Skeletal muscle cell (primary cell): ENCODE data around the gene UBE2L5.

ENCODE experiments used
- DNase-seq: peaks from one replicate; pipeline ENCODE4 v3.0.0-alpha.2; 2010; ENCODE audit warnings: low read depth
- H3K4me3 ChIP-seq: 2 replicates; pipeline ENCODE4 v1.5.1; 2011; ENCODE audit warnings: low read depth, mild to moderate bottlenecking, control low read depth, low read length, moderate library complexity

UBE2L5 gene

GRCh38 chr13:30403456-30403855, 18.8 kb upstream of the UBE2L5 start:
- H3K4me3 ChIP-seq: no peak overlapping the region
- no peak for DNase-seq

DNA sequence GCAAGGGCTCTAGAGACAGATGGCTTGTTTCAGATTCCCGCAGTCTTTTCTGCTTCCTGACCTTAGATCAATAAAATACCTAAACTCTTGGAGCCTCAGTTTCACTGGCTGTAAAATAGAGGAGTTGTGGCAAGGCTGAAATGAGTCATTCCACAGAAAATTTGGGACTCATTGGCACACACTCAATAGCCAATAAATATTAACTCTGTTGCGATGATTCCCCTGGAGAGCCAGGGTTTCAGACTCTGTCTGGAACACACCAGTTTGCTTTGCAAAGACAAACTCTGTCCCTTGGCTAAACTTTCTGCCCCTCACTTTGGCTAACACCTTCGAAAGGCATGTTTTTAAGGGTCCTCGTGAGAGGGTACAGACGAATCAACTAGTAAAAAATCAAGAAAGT, 18.1 kb upstream of the UBE2L5 start:
- no peak overlapping the region for H3K4me3 ChIP-seq
- no peak for DNase-seq

- DNase-seq: no peak
- H3K4me3 ChIP-seq: no peak overlapping the region
Observed at GRCh38 chr13:30406779-30407416, 15.4 kb upstream of the UBE2L5 start.

DNA sequence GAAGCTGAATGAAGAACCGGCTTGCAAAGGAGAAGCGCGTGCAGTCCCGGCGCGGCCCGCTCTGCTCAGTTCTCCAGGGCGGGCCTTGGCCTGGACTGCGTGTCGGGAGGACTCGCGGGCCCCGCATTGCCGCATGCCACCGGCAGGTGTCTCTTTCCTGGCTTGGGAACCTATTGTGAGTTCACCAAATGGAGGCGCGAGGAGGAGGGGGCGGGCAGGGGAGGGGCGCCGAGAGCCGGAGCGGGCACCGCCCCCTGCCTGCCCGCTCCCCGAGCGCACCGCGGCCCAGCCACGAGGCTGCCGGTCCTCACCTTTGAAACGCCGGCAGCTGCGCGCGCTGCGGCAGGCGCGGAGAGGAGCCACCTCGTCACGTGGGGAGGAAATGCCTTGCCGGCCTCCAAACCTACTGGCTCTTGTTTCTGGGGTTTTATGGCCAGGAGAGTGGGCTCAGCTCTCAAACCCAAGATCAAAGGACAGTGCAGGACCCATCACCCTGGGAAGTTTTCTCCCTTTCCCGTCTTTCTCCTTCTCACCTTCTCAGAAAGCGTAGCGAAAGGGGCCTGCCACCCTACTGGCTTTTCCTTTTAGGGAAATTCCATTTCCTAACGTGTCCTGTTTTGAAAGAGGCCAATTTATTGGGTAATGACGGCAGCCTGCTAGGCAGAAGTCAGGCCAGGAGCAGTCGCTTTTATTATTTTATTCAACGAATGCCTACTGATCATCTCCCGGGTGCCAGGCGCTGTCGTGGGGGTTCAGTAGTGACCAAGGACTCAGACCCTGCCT, 13.8 kb upstream of the UBE2L5 start:
- H3K4me3 ChIP-seq: peak overlapping the region; percentile 33

GRCh38 chr13:30409886-30410704, 12.2 kb upstream of the UBE2L5 start:
- DNase-seq: peak; percentile 84
- no peak overlapping the region for H3K4me3 ChIP-seq

More for the DNA sequence above, 13.8 kb upstream of the UBE2L5 start:
- peak; percentile 64 for DNase-seq

DNA sequence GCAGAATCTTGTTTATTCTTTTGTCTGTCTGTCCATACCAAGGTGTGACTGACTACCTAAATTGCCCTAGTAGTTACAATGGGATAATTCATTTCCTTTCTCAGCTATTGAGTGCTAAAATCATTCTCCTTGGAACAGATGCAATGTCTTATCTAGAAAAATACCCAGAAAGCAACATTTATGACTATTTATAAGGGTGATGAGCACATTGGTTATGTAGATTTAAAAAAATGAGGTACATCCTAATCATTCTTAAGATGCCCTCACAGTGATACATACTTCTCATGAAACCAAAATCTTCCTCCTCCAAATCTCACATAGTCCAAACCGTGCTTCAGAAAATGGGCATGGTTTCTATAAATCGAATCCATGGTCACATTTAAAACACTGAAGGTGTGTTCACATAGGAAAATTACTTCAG, 11.6 kb upstream of the UBE2L5 start:
- DNase-seq: no peak
- no peak overlapping the region for H3K4me3 ChIP-seq

DNA sequence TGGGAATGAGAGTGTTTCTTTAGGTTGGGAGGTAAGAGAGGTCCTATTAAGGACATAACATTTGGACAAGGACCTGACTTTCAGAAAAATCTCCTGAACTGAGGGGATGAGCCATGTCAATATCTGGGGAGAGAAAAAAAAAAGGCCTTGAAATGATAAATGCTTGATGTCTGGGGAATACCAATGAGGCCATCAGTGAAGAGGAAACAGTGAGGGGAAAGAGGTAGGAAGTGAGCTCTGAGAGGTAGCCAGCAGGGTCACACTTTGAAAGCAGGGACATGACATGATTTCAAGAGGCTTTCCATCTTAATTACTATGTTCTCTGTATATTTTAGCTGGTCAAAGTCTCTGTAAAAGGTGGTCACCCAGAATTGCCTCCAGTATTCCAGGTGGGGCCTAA, 9.9 kb upstream of the UBE2L5 start:
- H3K4me3 ChIP-seq: no peak overlapping the region
- DNase-seq: no peak

- H3K4me3 ChIP-seq: no peak overlapping the region
- DNase-seq: no peak
Observed at GRCh38 chr13:30413842-30414241, 8.5 kb upstream of the UBE2L5 start.

GRCh38 chr13:30415430-30416030, 6.8 kb upstream of the UBE2L5 start:
- H3K4me3 ChIP-seq: no peak overlapping the region
- DNase-seq: no peak

DNA sequence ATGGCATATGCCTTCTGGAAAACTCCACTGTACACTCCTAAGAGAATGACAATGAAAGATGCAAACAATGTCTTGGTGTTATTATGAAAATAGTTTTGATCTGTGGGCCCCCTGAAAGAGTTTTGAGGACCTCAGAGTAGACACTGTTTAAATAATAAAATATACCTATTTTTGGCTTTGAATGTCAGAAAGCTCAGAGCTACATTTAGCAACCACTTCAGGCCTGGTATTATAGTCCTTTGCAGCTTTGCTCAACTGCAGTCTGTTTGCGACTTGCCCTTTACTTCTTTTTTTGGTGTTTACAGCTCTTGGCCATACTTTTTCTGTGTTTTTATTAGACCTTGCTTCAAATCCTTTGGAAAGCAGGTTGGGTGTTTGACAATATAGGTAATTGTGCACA, 5.8 kb upstream of the UBE2L5 start:
- DNase-seq: no peak
- H3K4me3 ChIP-seq: no peak overlapping the region

DNA sequence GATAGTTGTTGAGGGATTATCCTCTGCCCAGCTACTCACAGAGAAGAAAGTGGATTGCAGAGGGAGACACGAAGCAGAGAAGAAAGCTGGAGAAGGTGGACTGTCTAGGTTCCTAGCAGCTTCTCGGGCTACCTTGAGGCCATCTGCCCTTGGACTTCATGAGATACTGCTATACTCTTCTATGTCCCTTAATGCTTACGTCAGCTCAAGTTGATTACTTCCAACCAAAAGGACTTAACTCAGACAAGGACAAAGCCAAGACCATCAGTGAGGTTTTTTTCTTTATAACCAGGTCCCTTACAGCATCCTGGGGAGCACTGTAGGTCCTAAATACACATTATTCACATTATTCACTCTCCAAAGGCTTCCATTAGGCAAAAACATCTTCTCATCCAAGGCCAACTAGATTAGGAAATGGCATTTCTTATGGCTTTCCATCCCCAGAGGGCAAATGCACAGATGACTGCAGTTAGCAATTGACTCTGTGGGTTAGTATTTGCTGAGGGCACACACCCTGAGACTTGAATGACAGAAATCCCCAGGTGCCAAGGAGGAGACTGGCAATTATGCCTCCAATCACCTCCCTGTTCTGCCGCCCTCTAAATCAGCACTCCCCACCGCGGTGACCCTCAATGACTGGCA, 4.1 kb upstream of the UBE2L5 start:
- DNase-seq: no peak
- H3K4me3 ChIP-seq: no peak overlapping the region

DNA sequence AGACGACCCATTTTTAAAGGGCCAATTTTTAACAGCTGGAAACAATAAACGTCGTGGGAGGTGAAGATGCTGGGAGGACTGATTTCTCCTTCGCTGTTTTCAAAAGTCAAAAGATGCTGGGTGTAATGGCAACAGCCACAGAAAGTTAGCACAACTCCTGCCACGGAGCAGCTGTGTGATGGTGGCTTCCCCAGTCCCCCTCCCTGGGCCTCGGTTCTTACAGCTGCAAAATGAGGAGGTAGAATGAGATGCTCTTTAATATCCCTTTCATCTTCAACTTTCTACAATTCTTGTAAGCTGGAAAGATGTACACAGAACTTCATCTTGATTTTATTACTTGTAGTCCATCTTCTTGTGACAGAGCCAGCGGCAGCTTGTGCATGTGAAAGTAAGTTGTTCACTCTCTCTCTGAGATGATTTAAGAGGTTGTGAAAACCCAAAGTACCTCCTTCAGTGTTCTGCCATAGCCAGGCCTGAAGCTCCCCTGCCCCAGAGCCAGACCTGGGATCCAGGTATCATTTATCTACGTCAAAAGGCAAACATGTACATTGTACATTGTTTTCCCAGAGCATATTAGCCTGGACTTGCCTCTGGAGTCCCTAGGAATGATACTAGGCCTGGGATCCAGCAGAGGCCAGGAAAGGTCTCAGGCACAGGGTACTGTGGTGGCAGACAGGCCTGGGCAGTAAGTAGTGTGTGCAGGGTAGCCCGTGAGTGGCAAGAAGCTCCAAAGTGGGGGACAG, 3.4 kb upstream of the UBE2L5 start:
- no peak overlapping the region for H3K4me3 ChIP-seq
- DNase-seq: no peak

GRCh38 chr13:30421093-30422053, 920 bp upstream of the UBE2L5 start:
- no peak for DNase-seq
- H3K4me3 ChIP-seq: peak overlapping the region; percentile 57

GRCh38 chr13:30423891-30424290, 1.6 kb downstream of the UBE2L5 start:
- H3K4me3 ChIP-seq: no peak overlapping the region

GRCh38 chr13:30429235-30429634, 6.9 kb downstream of the UBE2L5 start:
- no peak for DNase-seq
- H3K4me3 ChIP-seq: no peak overlapping the region

More at GRCh38 chr13:30423891-30424290, 1.6 kb downstream of the UBE2L5 start:
- DNase-seq: no peak

GRCh38 chr13:30429721-30430694, 7.7 kb downstream of the UBE2L5 start:
- DNase-seq: peak; percentile 83
- H3K4me3 ChIP-seq: no peak overlapping the region
